GM23338 (cell line): ENCODE results near the gene PLEKHN1. TPM values are rescaled to one million over a fixed set of nuclear protein-coding genes. Genes with fewer than 3 reads are reported as not detected.

Experiments used
- ATAC-seq: fragments of 200-7000 bp; cut with Tn5 transposase; 3 replicates; pipeline ENCODE4 v1.9.1; 2020
- DNase-seq: peaks from one replicate; pipeline ENCODE4 v3.0.0-alpha.2; 2015; ENCODE audit warnings: low spot score
- H2AFZ ChIP-seq: fragments of 200-600 bp; sonication (generic); 2 replicates; pipeline ENCODE4 v1.8.0; 2016; ENCODE audit warnings: antibody characterized with exemption, mild to moderate bottlenecking, moderate library complexity
- H3F3A ChIP-seq: fragments of 200-600 bp; sonication (generic); replicated peaks from 2 replicates; pipeline ENCODE4 v1.8.0; 2017; ENCODE audit warnings: antibody characterized with exemption, mixed run types, low read depth
- H3K27ac ChIP-seq: fragments of 200-600 bp; sonication (generic); 2 replicates; pipeline ENCODE4 v1.6.1; 2016; ENCODE audit warnings: low read depth
- H3K27me3 ChIP-seq: fragments of 200-600 bp; sonication (generic); 2 replicates; pipeline ENCODE4 v1.8.0; 2016; ENCODE audit warnings: mild to moderate bottlenecking, mixed run types, moderate library complexity; ENCODE audit not compliant: insufficient read depth
- H3K36me3 ChIP-seq: fragments of 200-600 bp; sonication (generic); 2 replicates; pipeline ENCODE4 v1.8.0; 2016; ENCODE audit warnings: mild to moderate bottlenecking; ENCODE audit not compliant: insufficient read depth
- H3K4me1 ChIP-seq: fragments of 200-600 bp; sonication (generic); 2 replicates; pipeline ENCODE4 v1.8.0; 2016; ENCODE audit warnings: mild to moderate bottlenecking, moderate library complexity; ENCODE audit not compliant: insufficient read depth
- H3K4me2 ChIP-seq: fragments of 200-600 bp; sonication (generic); 2 replicates; pipeline ENCODE4 v1.7.1; 2017; ENCODE audit warnings: mixed run types
- H3K4me3 ChIP-seq: fragments of 200-600 bp; sonication (generic); 2 replicates; pipeline ENCODE4 v1.6.1; 2016; ENCODE audit warnings: mixed run types
- H3K79me2 ChIP-seq: fragments of 200-600 bp; sonication (generic); replicated peaks from 2 replicates; pipeline ENCODE4 v1.8.0; 2017; ENCODE audit warnings: mild to moderate bottlenecking; ENCODE audit not compliant: insufficient read depth
- H3K9me2 ChIP-seq: fragments of 200-600 bp; sonication (generic); 2 replicates; pipeline ENCODE4 v1.8.0; 2017; ENCODE audit not compliant: insufficient read depth
- H4K20me1 ChIP-seq: fragments of 200-600 bp; sonication (generic); replicated peaks from 2 replicates; pipeline ENCODE4 v1.8.0; 2017; ENCODE audit warnings: mild to moderate bottlenecking; ENCODE audit not compliant: insufficient read depth
- H3K27ac Mint-ChIP-seq: 2 replicates; pipeline ENCODE4 v1.8.0; 2020; ENCODE audit warnings: inconsistent platforms, mild to moderate bottlenecking, moderate library complexity, mixed read lengths
- H3K27me3 Mint-ChIP-seq: 3 replicates; pipeline ENCODE4 v1.8.0; 2022; ENCODE audit warnings: low read depth, mild to moderate bottlenecking, moderate library complexity, mixed read lengths, inconsistent platforms; ENCODE audit not compliant: insufficient read depth, poor library complexity
- H3K36me3 Mint-ChIP-seq: 3 replicates; pipeline ENCODE4 v1.8.0; 2021; ENCODE audit warnings: low read depth, mild to moderate bottlenecking, inconsistent platforms, moderate library complexity, mixed read lengths
- H3K4me1 Mint-ChIP-seq: 3 replicates; pipeline ENCODE4 v1.8.0; 2020; ENCODE audit warnings: mild to moderate bottlenecking, inconsistent platforms, mixed read lengths
- H3K4me3 Mint-ChIP-seq: 3 replicates; pipeline ENCODE4 v1.8.0; 2021; ENCODE audit warnings: moderate library complexity, mild to moderate bottlenecking, inconsistent platforms, mixed read lengths
- H3K9me3 Mint-ChIP-seq: 3 replicates; pipeline ENCODE4 v1.8.0; 2020; ENCODE audit warnings: moderate library complexity, mild to moderate bottlenecking, inconsistent platforms, mixed read lengths
- CREB1 ChIP-seq: fragments of 250-450 bp; sonication (Bioruptor Pico); IDR thresholded peaks from 2 replicates; pipeline ENCODE4 v1.5.0; 2020; ENCODE audit warnings: low read depth, mild to moderate bottlenecking, moderate library complexity
- EZH2 ChIP-seq: fragments of 200-600 bp; sonication (generic); IDR thresholded peaks from one replicate; pipeline ENCODE4 v1.8.0; 2017; ENCODE audit warnings: antibody characterized with exemption, mild to moderate bottlenecking, low read depth; ENCODE audit not compliant: unreplicated experiment
- EZH2phosphoT487 ChIP-seq: fragments of 200-600 bp; sonication (generic); IDR thresholded peaks from one replicate; pipeline ENCODE4 v1.8.1; 2018; ENCODE audit warnings: antibody characterized with exemption; ENCODE audit not compliant: unreplicated experiment
- JUNB ChIP-seq: IDR thresholded peaks from one replicate; pipeline ENCODE4 v1.6.1; 2016; ENCODE audit warnings: antibody characterized with exemption; ENCODE audit not compliant: unreplicated experiment
- NANOG ChIP-seq: IDR thresholded peaks from 2 replicates; pipeline ENCODE4 v1.6.1; 2016; ENCODE audit warnings: antibody characterized with exemption, borderline replicate concordance
- POLR2AphosphoS5 ChIP-seq: IDR thresholded peaks from 2 replicates; pipeline ENCODE4 v1.6.1; 2016; ENCODE audit warnings: antibody characterized with exemption, low read depth
- STAT1 ChIP-seq: IDR thresholded peaks from one replicate; pipeline ENCODE4 v1.6.1; 2016; ENCODE audit warnings: antibody characterized with exemption; ENCODE audit not compliant: unreplicated experiment
- ZNF114 ChIP-seq: fragments of 250-450 bp; sonication (Bioruptor Pico); IDR thresholded peaks from 2 replicates; pipeline ENCODE4 v1.5.0; 2020; ENCODE audit warnings: mild to moderate bottlenecking, moderate library complexity
- ZNF331 ChIP-seq: fragments of 250-450 bp; sonication (Bioruptor Pico); IDR thresholded peaks from 2 replicates; pipeline ENCODE4 v1.5.0; 2020; ENCODE audit warnings: low read depth, mild to moderate bottlenecking, moderate library complexity
- polyA plus RNA-seq: library from polyadenylated mRNA; unstranded; fragments of >200 nt; fragmentation: Nextera tagmentation; extraction: Ambion mirVana; gene quantifications from 2 replicates; pipeline ENCODE4 v1.2.1, GENCODE V29; 2016
- total RNA-seq: library from RNA; depleted of rRNA; stranded (reverse); fragments of >200 nt; shearing (Covaris generic); gene quantifications from 2 replicates; pipeline ENCODE4 v1.2.3, GENCODE V29; 2014
- TF ChIP-seq, protein P1 (sequence below), 2 experiments: fragments of 200-600 bp in 1 of 2; sonication (generic) in 1 of 2; conservative IDR thresholded peaks; 2 replicates each; pipeline versions ENCODE4 v1.5.1 to v1.6.1; 2016 to 2017; ENCODE audit warnings: antibody characterized with exemption in 2 of 2, low read depth in 2 of 2, mild to moderate bottlenecking in 2 of 2, moderate library complexity in 1 of 2
- TF ChIP-seq, protein P2 (sequence below): IDR thresholded peaks from one replicate; pipeline ENCODE4 v1.6.1; 2018; ENCODE audit warnings: antibody characterized with exemption; ENCODE audit not compliant: unreplicated experiment
- TF ChIP-seq, protein P3 (sequence below): IDR thresholded peaks from 2 replicates; pipeline ENCODE4 v1.6.1; 2016; ENCODE audit warnings: antibody characterized with exemption
- TF ChIP-seq, protein P4 (sequence below): fragments of 250-450 bp; sonication (Bioruptor Pico); IDR thresholded peaks from 2 replicates; pipeline ENCODE4 v1.5.0; 2020; ENCODE audit warnings: mild to moderate bottlenecking, moderate library complexity

Gene PLEKHN1
- total and polyA plus RNA-seq, 2 experiments from 2014 or later, result 1.4 to 3.3 TPM

DNA sequence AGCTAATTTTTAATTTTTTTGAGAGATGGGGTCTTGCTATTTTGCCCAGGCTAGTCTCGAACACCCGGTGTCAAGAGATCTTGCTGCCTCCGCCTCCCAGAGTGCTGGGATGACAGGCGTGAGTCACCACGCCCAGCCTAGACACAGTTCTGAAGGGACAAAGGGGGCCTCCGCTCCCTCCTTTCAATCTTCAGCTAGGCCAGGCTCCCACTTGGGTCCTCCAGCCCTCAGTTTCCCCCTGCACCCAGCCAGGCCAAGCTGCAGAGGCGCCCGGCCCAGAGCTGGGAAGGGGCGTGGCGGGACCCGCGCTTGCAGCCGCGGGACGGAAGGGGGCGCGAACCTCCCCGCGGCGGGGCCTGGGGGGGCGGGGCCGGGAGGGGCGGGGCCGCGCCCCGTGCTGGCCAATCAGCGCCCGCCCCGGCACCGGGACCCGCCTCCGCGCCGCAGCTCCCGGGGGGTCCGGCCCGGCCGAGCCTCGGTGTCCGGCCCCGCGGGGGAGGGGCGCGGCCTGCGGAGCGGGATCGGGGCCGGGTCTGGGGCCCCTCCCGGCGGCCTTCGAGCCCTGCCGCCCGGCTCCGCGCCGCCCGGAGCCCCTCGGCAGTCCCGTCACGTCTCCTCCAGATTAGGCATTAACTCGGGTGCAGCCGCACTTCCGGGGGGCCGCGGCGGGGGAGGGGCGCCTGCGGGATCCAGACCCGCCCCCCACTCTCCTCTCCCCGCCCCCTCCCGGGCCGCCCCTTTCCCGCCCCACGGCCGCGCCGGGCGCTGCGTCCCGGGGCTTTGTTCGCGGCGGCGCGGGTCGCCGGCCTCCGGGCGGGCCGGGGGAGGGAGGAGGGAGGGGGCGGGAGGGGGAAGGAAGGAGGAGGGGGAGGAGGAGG, 53.1 kb downstream of the PLEKHN1 start:
- Mint-ChIP-seq H3K4me1 (peaks cover 32% of the 10 kb centered on the region), H3K4me3 (peak overlapping the region; percentile 30; the same call in 1 of the 3 replicates), H3K27ac (no peak overlapping the region), H3K27me3 (peaks cover 32% of the 10 kb centered on the region), H3K9me3 (no peaks in the 10 kb centered on the region; the same call in 2 of the 3 replicates), H3K36me3 (peaks cover 20% of the 10 kb centered on the region)
- Histone ChIP-seq H3K27me3 (peaks cover 2% of the 10 kb centered on the region; the same call in 1 of the 2 replicates), H3K36me3 (no peaks in the 10 kb centered on the region), H3K4me3 (0 out of 2 replicates have a peak overlapping the region, but pooled peaks have one; percentile 30), H3K79me2 (0 out of 2 replicates have a peak, but pooled peaks cover 5% of the 10 kb centered on the region), H2AFZ (no peak overlapping the region; the same call in 1 of the 2 replicates), H3K4me2 (no peak overlapping the region), H4K20me1 (0 out of 2 replicates have a peak, but pooled peaks cover 4% of the 10 kb centered on the region), H3K9me2 (no peaks in the 10 kb centered on the region), H3K27ac (no peak overlapping the region), H3F3A (no peaks in the 10 kb centered on the region), H3K4me1 (peaks cover 36% of the 10 kb centered on the region)
- peak; percentile 76; the same call in 1 of the 2 replicates for TF ChIP-seq ZNF114 (CRISPR knock-in tag)
- TF ChIP-seq POLR2AphosphoS5, result no peak
- TF ChIP-seq, protein P1, sequence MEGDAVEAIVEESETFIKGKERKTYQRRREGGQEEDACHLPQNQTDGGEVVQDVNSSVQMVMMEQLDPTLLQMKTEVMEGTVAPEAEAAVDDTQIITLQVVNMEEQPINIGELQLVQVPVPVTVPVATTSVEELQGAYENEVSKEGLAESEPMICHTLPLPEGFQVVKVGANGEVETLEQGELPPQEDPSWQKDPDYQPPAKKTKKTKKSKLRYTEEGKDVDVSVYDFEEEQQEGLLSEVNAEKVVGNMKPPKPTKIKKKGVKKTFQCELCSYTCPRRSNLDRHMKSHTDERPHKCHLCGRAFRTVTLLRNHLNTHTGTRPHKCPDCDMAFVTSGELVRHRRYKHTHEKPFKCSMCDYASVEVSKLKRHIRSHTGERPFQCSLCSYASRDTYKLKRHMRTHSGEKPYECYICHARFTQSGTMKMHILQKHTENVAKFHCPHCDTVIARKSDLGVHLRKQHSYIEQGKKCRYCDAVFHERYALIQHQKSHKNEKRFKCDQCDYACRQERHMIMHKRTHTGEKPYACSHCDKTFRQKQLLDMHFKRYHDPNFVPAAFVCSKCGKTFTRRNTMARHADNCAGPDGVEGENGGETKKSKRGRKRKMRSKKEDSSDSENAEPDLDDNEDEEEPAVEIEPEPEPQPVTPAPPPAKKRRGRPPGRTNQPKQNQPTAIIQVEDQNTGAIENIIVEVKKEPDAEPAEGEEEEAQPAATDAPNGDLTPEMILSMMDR (conservative IDR thresholded peaks at IDR 0.05; ENCODE audit: low read depth in 2 of 2), result peak in 1 of 2 experiments; percentile 59; a peak in 3 of 4 replicates
- 0 out of 2 replicates have a peak, but pooled peaks have one; percentile 6 for TF ChIP-seq CREB1 (CRISPR knock-in tag)
- no peak for TF ChIP-seq STAT1
- no peak for TF ChIP-seq EZH2
- TF ChIP-seq ZNF331, result no peak
- TF ChIP-seq, protein P2, sequence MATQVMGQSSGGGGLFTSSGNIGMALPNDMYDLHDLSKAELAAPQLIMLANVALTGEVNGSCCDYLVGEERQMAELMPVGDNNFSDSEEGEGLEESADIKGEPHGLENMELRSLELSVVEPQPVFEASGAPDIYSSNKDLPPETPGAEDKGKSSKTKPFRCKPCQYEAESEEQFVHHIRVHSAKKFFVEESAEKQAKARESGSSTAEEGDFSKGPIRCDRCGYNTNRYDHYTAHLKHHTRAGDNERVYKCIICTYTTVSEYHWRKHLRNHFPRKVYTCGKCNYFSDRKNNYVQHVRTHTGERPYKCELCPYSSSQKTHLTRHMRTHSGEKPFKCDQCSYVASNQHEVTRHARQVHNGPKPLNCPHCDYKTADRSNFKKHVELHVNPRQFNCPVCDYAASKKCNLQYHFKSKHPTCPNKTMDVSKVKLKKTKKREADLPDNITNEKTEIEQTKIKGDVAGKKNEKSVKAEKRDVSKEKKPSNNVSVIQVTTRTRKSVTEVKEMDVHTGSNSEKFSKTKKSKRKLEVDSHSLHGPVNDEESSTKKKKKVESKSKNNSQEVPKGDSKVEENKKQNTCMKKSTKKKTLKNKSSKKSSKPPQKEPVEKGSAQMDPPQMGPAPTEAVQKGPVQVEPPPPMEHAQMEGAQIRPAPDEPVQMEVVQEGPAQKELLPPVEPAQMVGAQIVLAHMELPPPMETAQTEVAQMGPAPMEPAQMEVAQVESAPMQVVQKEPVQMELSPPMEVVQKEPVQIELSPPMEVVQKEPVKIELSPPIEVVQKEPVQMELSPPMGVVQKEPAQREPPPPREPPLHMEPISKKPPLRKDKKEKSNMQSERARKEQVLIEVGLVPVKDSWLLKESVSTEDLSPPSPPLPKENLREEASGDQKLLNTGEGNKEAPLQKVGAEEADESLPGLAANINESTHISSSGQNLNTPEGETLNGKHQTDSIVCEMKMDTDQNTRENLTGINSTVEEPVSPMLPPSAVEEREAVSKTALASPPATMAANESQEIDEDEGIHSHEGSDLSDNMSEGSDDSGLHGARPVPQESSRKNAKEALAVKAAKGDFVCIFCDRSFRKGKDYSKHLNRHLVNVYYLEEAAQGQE, result no peak
- no peak for TF ChIP-seq JUNB
- TF ChIP-seq, protein P3, sequence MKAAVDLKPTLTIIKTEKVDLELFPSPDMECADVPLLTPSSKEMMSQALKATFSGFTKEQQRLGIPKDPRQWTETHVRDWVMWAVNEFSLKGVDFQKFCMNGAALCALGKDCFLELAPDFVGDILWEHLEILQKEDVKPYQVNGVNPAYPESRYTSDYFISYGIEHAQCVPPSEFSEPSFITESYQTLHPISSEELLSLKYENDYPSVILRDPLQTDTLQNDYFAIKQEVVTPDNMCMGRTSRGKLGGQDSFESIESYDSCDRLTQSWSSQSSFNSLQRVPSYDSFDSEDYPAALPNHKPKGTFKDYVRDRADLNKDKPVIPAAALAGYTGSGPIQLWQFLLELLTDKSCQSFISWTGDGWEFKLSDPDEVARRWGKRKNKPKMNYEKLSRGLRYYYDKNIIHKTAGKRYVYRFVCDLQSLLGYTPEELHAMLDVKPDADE, result no peak
- TF ChIP-seq EZH2phosphoT487, result no peak
- TF ChIP-seq NANOG, result no peak
- TF ChIP-seq, protein P4, sequence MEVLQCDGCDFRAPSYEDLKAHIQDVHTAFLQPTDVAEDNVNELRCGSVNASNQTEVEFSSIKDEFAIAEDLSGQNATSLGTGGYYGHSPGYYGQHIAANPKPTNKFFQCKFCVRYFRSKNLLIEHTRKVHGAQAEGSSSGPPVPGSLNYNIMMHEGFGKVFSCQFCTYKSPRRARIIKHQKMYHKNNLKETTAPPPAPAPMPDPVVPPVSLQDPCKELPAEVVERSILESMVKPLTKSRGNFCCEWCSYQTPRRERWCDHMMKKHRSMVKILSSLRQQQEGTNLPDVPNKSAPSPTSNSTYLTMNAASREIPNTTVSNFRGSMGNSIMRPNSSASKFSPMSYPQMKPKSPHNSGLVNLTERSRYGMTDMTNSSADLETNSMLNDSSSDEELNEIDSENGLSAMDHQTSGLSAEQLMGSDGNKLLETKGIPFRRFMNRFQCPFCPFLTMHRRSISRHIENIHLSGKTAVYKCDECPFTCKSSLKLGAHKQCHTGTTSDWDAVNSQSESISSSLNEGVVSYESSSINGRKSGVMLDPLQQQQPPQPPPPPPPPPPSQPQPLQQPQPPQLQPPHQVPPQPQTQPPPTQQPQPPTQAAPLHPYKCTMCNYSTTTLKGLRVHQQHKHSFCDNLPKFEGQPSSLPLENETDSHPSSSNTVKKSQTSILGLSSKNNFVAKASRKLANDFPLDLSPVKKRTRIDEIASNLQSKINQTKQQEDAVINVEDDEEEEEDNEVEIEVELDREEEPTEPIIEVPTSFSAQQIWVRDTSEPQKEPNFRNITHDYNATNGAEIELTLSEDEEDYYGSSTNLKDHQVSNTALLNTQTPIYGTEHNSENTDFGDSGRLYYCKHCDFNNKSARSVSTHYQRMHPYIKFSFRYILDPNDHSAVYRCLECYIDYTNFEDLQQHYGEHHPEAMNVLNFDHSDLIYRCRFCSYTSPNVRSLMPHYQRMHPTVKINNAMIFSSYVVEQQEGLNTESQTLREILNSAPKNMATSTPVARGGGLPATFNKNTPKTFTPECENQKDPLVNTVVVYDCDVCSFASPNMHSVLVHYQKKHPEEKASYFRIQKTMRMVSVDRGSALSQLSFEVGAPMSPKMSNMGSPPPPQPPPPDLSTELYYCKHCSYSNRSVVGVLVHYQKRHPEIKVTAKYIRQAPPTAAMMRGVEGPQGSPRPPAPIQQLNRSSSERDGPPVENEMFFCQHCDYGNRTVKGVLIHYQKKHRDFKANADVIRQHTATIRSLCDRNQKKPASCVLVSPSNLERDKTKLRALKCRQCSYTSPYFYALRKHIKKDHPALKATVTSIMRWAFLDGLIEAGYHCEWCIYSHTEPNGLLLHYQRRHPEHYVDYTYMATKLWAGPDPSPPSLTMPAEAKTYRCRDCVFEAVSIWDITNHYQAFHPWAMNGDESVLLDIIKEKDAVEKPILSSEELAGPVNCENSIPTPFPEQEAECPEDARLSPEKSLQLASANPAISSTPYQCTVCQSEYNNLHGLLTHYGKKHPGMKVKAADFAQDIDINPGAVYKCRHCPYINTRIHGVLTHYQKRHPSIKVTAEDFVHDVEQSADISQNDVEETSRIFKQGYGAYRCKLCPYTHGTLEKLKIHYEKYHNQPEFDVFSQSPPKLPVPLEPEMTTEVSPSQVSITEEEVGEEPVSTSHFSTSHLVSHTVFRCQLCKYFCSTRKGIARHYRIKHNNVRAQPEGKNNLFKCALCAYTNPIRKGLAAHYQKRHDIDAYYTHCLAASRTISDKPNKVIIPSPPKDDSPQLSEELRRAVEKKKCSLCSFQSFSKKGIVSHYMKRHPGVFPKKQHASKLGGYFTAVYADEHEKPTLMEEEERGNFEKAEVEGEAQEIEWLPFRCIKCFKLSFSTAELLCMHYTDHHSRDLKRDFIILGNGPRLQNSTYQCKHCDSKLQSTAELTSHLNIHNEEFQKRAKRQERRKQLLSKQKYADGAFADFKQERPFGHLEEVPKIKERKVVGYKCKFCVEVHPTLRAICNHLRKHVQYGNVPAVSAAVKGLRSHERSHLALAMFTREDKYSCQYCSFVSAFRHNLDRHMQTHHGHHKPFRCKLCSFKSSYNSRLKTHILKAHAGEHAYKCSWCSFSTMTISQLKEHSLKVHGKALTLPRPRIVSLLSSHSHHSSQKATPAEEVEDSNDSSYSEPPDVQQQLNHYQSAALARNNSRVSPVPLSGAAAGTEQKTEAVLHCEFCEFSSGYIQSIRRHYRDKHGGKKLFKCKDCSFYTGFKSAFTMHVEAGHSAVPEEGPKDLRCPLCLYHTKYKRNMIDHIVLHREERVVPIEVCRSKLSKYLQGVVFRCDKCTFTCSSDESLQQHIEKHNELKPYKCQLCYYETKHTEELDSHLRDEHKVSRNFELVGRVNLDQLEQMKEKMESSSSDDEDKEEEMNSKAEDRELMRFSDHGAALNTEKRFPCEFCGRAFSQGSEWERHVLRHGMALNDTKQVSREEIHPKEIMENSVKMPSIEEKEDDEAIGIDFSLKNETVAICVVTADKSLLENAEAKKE (CRISPR knock-in tag), result no peak
- ATAC-seq, result peak; percentile 13
- peak; percentile 83 for DNase-seq
